ENCODE data around the gene OCA2. TPM values are rescaled to one million over a fixed set of nuclear protein-coding genes. Genes with fewer than 3 reads are reported as not detected.

OCA2 gene
- polyA plus RNA-seq, 1 experiment, result 0.02 TPM

DNA sequence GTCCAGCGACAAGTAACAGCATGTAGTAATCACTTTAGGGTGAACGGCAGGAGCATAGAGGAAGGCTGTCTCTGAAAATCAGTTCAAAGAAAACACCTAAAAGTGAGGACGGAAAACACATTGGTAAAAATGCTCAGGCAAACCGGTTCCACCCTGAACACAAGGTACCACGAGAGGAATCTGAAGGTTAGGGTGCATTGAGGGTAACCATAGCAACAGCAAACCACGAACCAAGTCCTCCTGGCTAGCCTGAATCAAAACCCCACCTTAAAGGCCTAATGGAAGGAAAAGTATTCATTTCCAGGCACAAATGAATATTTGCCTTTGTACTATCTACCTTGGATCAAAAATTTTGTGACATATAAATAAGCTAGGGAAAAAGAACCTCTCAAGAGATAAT is 315.0 kb downstream of the OCA2 start:
- H3K27me3 ChIP-seq (ENCODE audit: control insufficient read depth, insufficient read depth, low read length), result no peaks in the 10 kb centered on the region
- H3K4me3 ChIP-seq (ENCODE audit: low read depth, low read length), result no peak overlapping the region
- ChIA-PET POLR2A (no interaction called here), CTCF (no interaction called here)
- no peaks in the 10 kb centered on the region for H3K36me3 ChIP-seq (ENCODE audit: control insufficient read depth, insufficient read depth, low read length)
- no peak for TF ChIP-seq CTCF (IDR thresholded peaks at IDR 0.05; ENCODE audit: insufficient read depth, low read depth, low read length)
- no peak for DNase-seq (ENCODE audit: low read depth)

- no peaks in the 10 kb centered on the region for H3K27me3 ChIP-seq (ENCODE audit: control insufficient read depth, insufficient read depth, low read length)
- DNase-seq (ENCODE audit: low read depth), result no peak
Measured at GRCh38 chr15:27783678-27784077, 315.4 kb downstream of the OCA2 start.

DNA sequence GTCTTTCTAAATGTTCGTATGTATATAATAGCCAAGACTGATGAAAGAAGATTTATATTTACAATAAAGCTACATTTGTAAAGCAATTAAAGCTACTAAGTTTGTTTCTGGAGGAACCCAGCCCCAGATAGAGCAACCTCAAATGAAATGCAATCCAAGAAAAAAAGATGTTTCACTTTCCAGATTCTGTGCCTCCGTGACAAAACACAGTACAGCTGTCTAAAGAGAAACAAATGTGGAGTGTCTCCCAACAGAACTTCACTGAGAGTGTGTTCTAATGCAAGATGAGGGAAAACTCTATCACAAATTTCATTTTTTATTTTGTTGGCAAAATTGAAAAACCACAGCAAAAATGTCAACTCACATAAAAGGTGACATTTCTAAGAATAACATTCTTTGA is 317.0 kb downstream of the OCA2 start:
- DNase-seq (ENCODE audit: low read depth), result no peak
- ChIA-PET POLR2A (no interaction called here), CTCF (no interaction called here)
- H3K27me3 ChIP-seq (ENCODE audit: control insufficient read depth, insufficient read depth, low read length), result no peaks in the 10 kb centered on the region
- TF ChIP-seq CTCF (IDR thresholded peaks at IDR 0.05; ENCODE audit: insufficient read depth, low read depth, low read length), result no peak
- H3K4me3 ChIP-seq (ENCODE audit: low read depth, low read length), result no peak overlapping the region
- no peaks in the 10 kb centered on the region for H3K36me3 ChIP-seq (ENCODE audit: control insufficient read depth, insufficient read depth, low read length)

More at GRCh38 chr15:27783678-27784077, 315.4 kb downstream of the OCA2 start:
- CTCF ChIA-PET, result no interaction called here
- POLR2A ChIA-PET, result no interaction called here
- TF ChIP-seq CTCF (IDR thresholded peaks at IDR 0.05; ENCODE audit: insufficient read depth, low read depth, low read length), result no peak
- Histone ChIP-seq H3K36me3 (ENCODE audit: control insufficient read depth, insufficient read depth, low read length) (no peaks in the 10 kb centered on the region), H3K4me3 (ENCODE audit: low read depth, low read length) (no peak overlapping the region)

GRCh38 chr15:27776501-27776900 is 322.6 kb downstream of the OCA2 start:
- H3K27me3 ChIP-seq (ENCODE audit: control insufficient read depth, insufficient read depth, low read length), result no peaks in the 10 kb centered on the region
- DNase-seq (ENCODE audit: low read depth), result no peak
- ChIA-PET CTCF (no interaction called here), POLR2A (no interaction called here)
- no peaks in the 10 kb centered on the region for H3K36me3 ChIP-seq (ENCODE audit: control insufficient read depth, insufficient read depth, low read length)
- TF ChIP-seq CTCF (IDR thresholded peaks at IDR 0.05; ENCODE audit: insufficient read depth, low read depth, low read length), result no peak
- no peak overlapping the region for H3K4me3 ChIP-seq (ENCODE audit: low read depth, low read length)

DNA sequence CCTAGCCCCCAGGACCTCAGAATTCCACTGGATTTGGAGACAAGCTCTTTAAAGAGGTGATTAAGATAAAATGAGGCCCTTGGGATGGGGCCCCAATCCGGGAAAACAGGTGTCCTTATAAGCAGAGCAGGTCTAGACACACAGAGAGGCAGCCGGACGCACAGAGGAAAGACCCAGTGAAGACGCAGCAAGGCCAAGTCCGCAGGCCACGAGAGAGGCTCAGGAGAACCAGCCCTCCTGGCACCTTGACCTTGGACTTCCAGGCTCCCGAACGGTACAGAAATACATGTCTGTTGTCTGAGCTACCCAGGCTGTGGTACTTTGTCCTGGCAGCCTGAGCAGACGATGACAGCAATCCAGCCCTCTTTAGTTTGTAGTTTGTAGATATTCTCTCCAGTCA is 324.5 kb downstream of the OCA2 start:
- no peak for TF ChIP-seq CTCF (IDR thresholded peaks at IDR 0.05; ENCODE audit: insufficient read depth, low read depth, low read length)
- CTCF ChIA-PET, result no interaction called here
- DNase-seq (ENCODE audit: low read depth), result no peak
- H3K36me3 ChIP-seq (ENCODE audit: control insufficient read depth, insufficient read depth, low read length), result no peaks in the 10 kb centered on the region
- POLR2A ChIA-PET, result no interaction called here
- H3K4me3 ChIP-seq (ENCODE audit: low read depth, low read length), result no peak overlapping the region
- no peaks in the 10 kb centered on the region for H3K27me3 ChIP-seq (ENCODE audit: control insufficient read depth, insufficient read depth, low read length)

Measured in BJ (cell line).